Dermis blood vessel endothelial cell (primary cell): Measurements from ENCODE around the gene MLNR. TPM values are rescaled to one million over a fixed set of nuclear protein-coding genes. Genes with fewer than 3 reads are reported as not detected.

Experiments used
- DNase-seq: peaks from one replicate; pipeline ENCODE4 v3.0.0; 2010
- total RNA-seq: library from RNA; depleted of rRNA; stranded (reverse); fragments of >200 nt; gene quantifications from 2 replicates; pipeline ENCODE4 v1.2.3, GENCODE V29; 2014

MLNR gene
- total RNA-seq, 1 donor from 2014 or later: not detected

DNA sequence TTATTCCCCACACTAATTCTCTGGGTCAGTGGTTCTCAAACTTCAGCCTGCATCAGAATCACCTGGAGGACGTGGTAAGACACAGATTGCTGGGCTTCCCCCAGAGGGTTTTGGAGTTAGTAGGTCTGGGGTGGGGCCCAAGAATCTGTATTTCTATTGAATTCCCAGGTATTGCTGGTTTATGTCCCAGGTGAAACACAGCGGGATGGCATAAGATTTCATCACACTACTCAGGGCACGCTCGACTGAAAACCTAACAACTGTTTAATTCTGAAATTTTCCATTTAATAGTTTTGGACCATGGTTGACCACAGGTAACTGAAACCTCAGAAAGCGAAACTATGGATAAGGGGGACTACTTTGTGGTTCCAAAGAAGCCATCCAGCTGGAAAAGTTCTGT lies 6.5 kb downstream of the MLNR start:
- no peak for DNase-seq

GRCh38 chr13:49234741-49235140 lies 14.6 kb downstream of the MLNR start:
- DNase-seq: no peak

DNA sequence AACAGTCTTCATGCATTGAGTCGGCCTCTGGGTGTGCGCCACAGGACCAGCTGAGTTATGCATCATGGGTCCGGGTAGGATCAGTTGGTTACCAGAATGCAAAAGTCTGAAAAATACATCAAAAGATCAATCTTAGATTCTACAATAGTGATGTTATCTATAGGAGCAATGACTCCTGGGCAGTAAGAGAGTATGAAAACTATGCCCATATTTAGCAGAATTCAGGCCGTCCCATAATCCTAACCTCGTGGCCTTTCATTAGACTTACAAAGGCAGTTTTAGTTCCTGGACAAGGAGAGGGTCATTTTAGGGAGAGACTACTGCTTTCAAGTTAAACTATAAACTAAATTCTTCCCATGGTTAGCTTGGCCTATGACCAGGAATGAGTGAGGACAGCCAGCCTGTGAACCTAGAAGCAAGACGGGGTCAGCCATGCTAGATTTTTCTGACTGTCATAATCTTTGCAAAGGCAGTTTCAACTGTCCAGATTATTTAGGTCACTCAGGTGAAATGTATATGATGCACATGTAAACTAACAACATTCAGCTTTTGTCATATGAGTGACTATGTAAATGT lies 15.8 kb downstream of the MLNR start:
- DNase-seq: no peak

DNA sequence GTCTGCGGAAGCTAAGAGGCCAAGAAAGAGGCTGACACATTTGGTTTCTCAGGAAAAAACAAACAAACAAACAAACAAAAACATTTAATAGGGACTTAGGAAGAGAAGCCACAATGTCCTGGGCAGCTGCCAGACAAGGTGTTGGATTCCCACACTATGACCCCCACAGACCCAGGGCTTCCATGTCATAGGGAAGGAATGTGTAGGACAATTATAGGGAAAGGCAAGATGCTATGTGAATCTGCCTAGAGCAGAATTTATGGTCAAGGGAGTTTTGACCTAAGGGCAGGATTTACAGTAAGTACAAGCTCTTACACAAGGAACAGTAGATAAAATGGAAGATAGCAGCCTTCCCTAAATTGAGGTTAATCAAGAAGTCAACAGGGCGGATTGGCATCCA lies 18.5 kb downstream of the MLNR start:
- DNase-seq: no peak

- DNase-seq: peak; percentile 65
These were observed 19.9 kb downstream of the MLNR start for GRCh38 chr13:49240017-49240416.

DNA sequence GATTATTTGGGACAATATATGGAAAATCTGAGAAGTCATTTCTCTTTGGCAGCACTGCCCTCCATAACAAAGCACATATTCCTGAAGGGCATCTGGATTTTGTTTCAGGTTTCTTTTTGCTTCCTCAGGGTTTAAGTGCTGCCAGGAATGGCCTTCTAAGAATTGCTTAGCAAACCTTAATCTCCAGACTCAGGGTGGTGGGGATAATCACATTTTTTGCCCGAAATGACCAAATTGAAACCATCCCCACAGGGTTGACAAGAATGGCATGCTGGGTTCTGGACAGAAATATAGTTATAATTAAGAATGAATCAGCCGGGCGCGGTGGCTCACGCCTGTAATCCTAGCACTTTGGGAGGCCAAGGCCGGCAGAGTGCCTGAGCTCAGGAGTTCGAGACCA lies 21.2 kb downstream of the MLNR start:
- no peak for DNase-seq

GRCh38 chr13:49245101-49245500 lies 25.0 kb downstream of the MLNR start:
- DNase-seq: no peak

DNA sequence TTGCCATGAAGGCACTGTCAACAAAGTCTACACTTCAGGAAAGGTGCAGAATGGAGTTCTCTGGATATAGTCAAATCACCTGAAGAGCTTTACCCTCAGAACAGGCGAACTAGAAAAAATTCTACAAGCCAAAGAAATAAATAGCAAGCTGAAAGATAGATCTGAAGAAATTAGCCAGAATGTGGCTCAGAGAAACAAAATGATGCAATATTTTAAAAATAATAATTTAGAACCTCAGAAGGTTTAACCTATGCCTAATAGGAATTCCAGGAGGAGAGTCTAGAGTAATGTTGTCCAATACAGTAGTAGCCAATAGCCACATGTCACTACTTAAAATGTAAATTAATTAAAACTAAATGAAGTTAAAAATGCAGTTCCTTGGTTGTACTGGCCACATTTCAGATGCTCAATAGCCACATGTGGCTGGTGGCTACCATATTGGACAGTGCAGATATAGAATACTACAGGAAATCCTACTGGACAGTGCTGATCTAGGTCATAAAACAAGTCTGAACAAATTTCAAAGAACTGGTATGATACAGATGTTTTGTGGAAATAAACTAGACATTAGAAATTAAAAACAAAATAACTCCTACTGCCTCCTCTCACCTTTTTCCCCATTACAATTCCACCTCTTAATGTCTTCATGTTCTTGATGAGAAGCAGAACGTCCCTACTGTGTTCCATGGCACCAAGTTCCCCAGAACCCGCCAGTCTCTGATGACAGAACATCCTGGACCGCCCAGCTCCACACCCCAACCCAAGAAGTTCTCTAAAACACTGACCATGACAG lies 26.9 kb downstream of the MLNR start:
- DNase-seq: no peak

DNA sequence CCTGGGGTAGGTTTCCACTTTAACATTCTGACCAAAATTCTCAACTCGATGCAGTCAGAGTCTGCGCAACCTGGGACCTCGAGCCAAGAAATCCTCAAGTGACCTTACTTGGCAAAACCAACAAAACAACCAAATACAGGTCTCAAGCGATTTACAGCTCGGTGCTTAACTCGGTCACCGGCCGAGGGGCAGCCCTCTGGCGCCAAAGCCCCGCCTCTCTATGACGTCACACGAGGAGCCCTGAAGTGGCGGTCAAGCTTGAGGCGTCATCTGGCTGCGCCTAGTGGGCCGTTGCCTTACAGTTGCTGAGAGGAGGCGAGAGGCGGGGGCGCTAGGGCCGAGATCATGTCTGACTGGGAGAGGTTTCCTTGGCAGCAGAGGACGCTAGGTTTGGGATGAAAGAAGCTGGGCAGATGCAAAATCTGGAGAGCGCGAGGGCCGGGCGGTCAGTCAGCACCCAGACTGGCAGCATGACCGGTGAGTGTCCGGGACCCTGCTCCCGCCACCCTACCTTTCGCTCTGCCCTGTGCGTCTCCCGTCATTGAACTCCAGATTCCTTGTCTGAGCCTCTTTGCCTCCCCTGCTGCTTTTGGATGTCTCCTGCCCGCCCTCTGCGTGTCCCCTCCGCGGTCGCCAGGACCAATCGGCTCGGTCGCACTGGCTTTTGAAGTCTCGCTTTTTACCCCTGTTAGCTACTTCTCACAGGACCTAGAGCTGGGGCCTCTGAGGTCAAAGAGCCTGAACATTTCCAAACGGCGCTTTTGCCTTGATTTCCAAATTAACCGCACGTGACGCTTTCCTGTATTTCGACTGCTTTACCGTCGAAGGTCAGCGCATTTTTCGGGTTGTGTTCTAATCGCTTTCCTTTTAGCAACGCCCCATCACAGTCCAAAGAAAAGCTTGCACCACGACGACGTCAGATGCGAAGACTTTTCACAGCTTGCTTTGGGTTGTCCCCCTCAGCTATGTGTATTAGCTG lies 27.8 kb downstream of the MLNR start, which contains the start of gene CDADC1:
Gene CDADC1, plus strand, starts transcription at position 283 of the 979 bp plus-strand sequence. Its CDS starts 113 bp downstream, at position 396.
- DNase-seq: peak; percentile 98

DNA sequence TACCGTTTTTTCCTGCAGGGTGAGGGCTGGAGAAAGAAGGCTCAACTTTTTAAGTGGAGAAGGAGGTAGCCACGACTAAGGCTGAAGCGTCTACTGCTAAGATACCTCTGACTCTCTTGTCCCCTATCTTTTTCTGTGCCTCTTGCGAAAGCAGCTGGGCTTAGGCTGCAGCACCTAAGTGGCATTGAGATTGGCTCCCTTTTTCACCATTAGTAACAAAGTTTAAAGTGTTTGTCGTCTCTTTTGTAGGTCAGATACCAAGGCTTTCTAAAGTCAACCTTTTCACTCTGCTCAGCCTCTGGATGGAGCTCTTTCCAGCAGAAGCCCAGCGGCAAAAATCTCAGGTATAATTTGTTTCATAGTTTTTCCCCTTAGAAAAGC lies 28.5 kb downstream of the MLNR start:
- DNase-seq: peak; percentile 24

DNA sequence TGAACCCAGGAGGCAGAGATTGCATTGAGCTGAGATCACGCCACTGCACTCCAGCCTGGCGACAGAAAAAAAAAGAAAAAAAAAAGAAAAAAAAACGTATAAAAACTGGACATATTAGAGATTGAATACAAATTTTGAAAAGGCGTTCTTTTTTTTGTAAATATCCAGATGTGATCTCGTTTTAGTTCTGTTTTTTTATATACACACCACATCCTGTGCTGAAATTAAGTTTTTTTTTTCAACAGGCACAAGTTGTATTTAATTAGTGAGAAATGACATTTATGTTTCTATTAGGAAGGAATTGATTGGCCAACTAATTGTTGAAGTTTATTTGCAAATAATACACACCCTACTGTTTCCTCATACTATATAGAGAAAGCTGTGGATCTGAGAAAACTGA lies 31.2 kb downstream of the MLNR start:
- no peak for DNase-seq

- no peak for DNase-seq
These were observed 33.2 kb downstream of the MLNR start for GRCh38 chr13:49253310-49253709.

DNA sequence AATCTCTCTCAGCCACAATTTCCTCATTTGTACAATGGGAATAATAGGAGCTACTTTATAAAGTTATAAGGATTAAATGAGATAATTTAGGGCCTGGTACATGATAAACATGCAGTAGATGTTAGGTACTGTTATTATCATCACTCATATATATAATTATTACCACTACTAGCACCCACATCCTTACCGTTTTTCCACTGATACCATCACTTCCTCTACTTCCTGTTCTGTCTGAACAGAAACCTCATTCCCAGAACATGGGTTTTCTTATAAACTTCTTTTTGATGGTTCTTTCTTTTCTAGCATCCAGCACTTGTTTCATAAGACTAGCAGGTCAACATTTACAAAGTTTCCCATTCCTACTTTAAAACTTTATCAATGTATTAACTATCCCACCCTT lies 33.9 kb downstream of the MLNR start:
- peak; percentile 7 for DNase-seq

GRCh38 chr13:49256841-49257240 lies 36.7 kb downstream of the MLNR start:
- no peak for DNase-seq

GRCh38 chr13:49258089-49258796 lies 38.1 kb downstream of the MLNR start:
- DNase-seq: no peak

GRCh38 chr13:49259586-49259985 lies 39.4 kb downstream of the MLNR start:
- no peak for DNase-seq

GRCh38 chr13:49262634-49263033 lies 42.5 kb downstream of the MLNR start:
- DNase-seq: no peak

GRCh38 chr13:49265822-49266221 lies 45.7 kb downstream of the MLNR start:
- DNase-seq: no peak

GRCh38 chr13:49271264-49271663 lies 51.1 kb downstream of the MLNR start:
- DNase-seq: no peak
